Prostate gland (tissue), 2 donors: Measurements from ENCODE around the gene COPG2.

Experiments used
- CTCF ChIP-seq, 4 experiments: fragments of 200-600 bp in 2 of 4; fragments of 450-650 bp in 2 of 4; sonication (generic) in 2 of 4; IDR thresholded peaks; 1 replicate in 3 of 4; 2 replicates in 1 of 4; pipeline ENCODE4 v1.5.1; 2016 to 2019; ENCODE audit warnings: antibody characterized with exemption in 4 of 4, mild to moderate bottlenecking in 2 of 4, moderate library complexity in 2 of 4
- POLR2A ChIP-seq: fragments of 450-650 bp; IDR thresholded peaks from one replicate; pipeline ENCODE4 v1.6.1; 2016; ENCODE audit warnings: antibody characterized with exemption, mild to moderate bottlenecking
- POLR2AphosphoS5 ChIP-seq: sonication (generic); formaldehyde crosslinking; IDR thresholded peaks from one replicate; pipeline ENCODE4 v1.6.1; 2017; ENCODE audit warnings: antibody characterized with exemption

DNA sequence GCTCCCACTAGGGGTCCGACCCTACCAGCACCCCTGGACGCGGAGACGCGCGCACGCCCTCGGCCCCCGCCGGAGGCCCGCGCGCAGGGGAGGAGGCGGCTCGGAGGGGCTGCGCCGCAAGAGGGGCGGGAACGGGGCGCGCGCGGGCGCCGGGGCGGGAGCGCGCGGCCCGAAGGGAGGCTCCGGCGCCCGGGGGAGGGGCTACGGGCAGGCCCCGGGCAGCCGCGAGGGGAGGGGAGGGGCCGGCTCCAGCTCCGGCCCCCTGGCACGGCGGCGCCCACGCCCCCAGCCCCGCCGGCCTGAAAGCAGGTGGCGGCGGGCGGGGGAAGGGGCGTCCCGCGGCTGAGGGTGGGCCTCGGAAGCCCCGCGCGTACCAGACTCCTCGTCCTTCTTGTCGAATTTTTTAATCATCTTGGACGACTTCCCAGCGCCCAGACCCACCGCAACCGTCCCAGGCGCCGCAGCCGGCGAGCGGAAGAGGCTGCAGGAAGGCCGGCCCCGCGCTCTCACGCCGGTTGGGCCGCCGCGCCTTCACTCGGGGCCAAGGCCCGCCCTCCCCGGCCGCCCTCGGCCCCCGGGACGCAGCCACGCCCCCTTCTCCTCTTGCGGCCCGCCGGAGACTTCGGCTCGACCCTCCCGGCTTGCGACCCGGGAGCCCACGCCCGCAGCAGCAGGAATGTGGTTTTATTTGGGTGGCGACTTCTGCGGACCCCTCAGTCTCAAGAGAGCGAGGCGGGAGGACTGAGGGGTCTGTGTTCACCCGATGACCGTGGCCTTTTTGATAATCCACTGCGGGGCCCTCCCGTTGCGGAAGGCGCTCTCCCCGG lies at the start of gene COPG2:
- TF ChIP-seq CTCF (IDR thresholded peaks at IDR 0.05) (no peak), POLR2AphosphoS5 (peak; percentile 15), POLR2A (peak; percentile 19)
